CMK (cell line): ENCODE measurements around the gene PLEKHA8.
"Not testable (repeated sequence)": the region's sequence is repeated elsewhere in the genome, so short reads cannot be mapped to it uniquely, and the experiment has no call there.

ENCODE experiments used
- DNase-seq: peaks from one replicate; pipeline ENCODE4 v3.0.0-alpha.2; 2010; ENCODE audit warnings: low read depth

The PLEKHA8 gene

GRCh38 chr7:30066687-30067086 is 38.5 kb downstream of the PLEKHA8 start:
- no peak for DNase-seq

GRCh38 chr7:30068117-30068516 is 39.9 kb downstream of the PLEKHA8 start:
- no peak for DNase-seq

GRCh38 chr7:30069096-30069867 is 41.1 kb downstream of the PLEKHA8 start:
- no peak for DNase-seq

- DNase-seq: no peak
These were observed 41.8 kb downstream of the PLEKHA8 start for GRCh38 chr7:30070052-30070451.

- no peak for DNase-seq
These were observed 44.5 kb downstream of the PLEKHA8 start for GRCh38 chr7:30072735-30073134.

GRCh38 chr7:30074422-30075030 is 46.3 kb downstream of the PLEKHA8 start:
- DNase-seq: no peak

GRCh38 chr7:30076411-30076810 is 48.2 kb downstream of the PLEKHA8 start:
- no peak for DNase-seq

GRCh38 chr7:30078280-30078679 is 50.1 kb downstream of the PLEKHA8 start:
- no peak for DNase-seq

- DNase-seq: no peak
These were observed 51.7 kb downstream of the PLEKHA8 start for GRCh38 chr7:30079880-30080279.

GRCh38 chr7:30080818-30081217 is 52.6 kb downstream of the PLEKHA8 start:
- no peak for DNase-seq

- DNase-seq: no peak
These were observed 54.5 kb downstream of the PLEKHA8 start for GRCh38 chr7:30082686-30083085.

GRCh38 chr7:30083334-30083733 is 55.1 kb downstream of the PLEKHA8 start:
- no peak for DNase-seq

- DNase-seq: no peak
These were observed 56.0 kb downstream of the PLEKHA8 start for GRCh38 chr7:30084212-30084611.

- no peak for DNase-seq
These were observed 58.3 kb downstream of the PLEKHA8 start for GRCh38 chr7:30086529-30086928.

- no peak for DNase-seq
These were observed 59.2 kb downstream of the PLEKHA8 start for GRCh38 chr7:30087371-30087770.

GRCh38 chr7:30088362-30088761 is 60.1 kb downstream of the PLEKHA8 start:
- no peak for DNase-seq

- DNase-seq: no peak
These were observed 61.9 kb downstream of the PLEKHA8 start for GRCh38 chr7:30090111-30090510.

- no peak for DNase-seq
These were observed 63.3 kb downstream of the PLEKHA8 start for GRCh38 chr7:30091491-30091912.

- DNase-seq: no peak
These were observed 63.8 kb downstream of the PLEKHA8 start for GRCh38 chr7:30091987-30092386.

- no peak for DNase-seq
These were observed 65.3 kb downstream of the PLEKHA8 start for GRCh38 chr7:30093420-30093952.

GRCh38 chr7:30098599-30098998 is 70.4 kb downstream of the PLEKHA8 start:
- DNase-seq: not testable (repeated sequence)

- no peak for DNase-seq
These were observed 74.1 kb downstream of the PLEKHA8 start for GRCh38 chr7:30102281-30102680.

- no peak for DNase-seq
These were observed 75.9 kb downstream of the PLEKHA8 start for GRCh38 chr7:30104157-30104556.
